Sigmoid colon (tissue), 4 donors: ENCODE results near the gene ATF6.

Experiments used
- EP300 ChIP-seq, 4 donors: sonication (generic); formaldehyde crosslinking; IDR thresholded peaks; one replicate each; pipeline ENCODE4 v1.6.1; 2017; ENCODE audit warnings: antibody characterized with exemption in 4 of 4
- POLR2A ChIP-seq, 2 donors: fragments of 450-650 bp; IDR thresholded peaks; one replicate each; pipeline ENCODE4 v1.6.1; 2016; ENCODE audit warnings: antibody characterized with exemption in 2 of 2, mild to moderate bottlenecking in 2 of 2, moderate library complexity in 2 of 2
- POLR2AphosphoS5 ChIP-seq, 4 donors: sonication (generic); formaldehyde crosslinking; IDR thresholded peaks; one replicate each; pipeline ENCODE4 v1.6.1; 2017; ENCODE audit warnings: antibody characterized with exemption in 4 of 4
- TF ChIP-seq, protein P1 (sequence below), 4 experiments: fragments of 450-650 bp in 3 of 4; fragments of 200-600 bp in 1 of 4; IDR thresholded peaks; one replicate each; pipeline ENCODE4 v1.5.1; 2016 to 2019; ENCODE audit warnings: antibody characterized with exemption in 4 of 4, mild to moderate bottlenecking in 3 of 4, moderate library complexity in 2 of 4

DNA sequence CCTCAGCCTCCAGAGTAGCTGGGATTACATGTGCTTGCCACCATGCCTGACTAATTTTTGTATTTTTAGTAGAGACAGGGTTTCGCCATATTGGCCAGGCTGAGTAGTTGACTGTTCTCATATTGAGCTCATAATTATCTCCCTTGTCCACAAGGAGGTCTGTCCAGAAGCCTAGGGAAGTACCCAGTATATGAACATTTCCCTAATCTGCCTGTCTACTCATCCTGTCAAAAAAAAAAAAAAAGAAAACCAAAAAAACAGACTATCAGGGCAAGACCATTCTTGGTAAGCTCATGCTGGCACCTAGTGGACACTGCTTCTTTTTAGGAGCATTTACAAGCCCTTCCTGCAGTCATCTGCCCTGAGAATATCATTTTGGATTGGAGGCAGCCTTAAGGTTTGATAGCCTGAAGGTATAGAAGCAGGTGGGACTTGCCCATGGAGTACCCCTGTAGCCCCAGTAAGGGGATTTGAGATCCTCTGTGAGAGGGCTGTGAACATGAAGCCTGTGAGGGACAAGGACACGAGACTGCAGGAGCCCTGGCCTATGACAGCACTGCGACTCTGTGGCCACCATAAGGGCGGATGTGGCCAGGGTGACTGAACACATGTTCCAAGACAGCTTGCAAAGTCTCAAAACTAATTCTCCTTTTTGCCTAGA is 27.4 kb upstream of the ATF6 start:
- TF ChIP-seq POLR2A (IDR thresholded peaks at IDR 0.05) (no peak), POLR2AphosphoS5 (IDR thresholded peaks at IDR 0.05) (no peak), EP300 (IDR thresholded peaks at IDR 0.05) (no peak)
- TF ChIP-seq, protein P1, sequence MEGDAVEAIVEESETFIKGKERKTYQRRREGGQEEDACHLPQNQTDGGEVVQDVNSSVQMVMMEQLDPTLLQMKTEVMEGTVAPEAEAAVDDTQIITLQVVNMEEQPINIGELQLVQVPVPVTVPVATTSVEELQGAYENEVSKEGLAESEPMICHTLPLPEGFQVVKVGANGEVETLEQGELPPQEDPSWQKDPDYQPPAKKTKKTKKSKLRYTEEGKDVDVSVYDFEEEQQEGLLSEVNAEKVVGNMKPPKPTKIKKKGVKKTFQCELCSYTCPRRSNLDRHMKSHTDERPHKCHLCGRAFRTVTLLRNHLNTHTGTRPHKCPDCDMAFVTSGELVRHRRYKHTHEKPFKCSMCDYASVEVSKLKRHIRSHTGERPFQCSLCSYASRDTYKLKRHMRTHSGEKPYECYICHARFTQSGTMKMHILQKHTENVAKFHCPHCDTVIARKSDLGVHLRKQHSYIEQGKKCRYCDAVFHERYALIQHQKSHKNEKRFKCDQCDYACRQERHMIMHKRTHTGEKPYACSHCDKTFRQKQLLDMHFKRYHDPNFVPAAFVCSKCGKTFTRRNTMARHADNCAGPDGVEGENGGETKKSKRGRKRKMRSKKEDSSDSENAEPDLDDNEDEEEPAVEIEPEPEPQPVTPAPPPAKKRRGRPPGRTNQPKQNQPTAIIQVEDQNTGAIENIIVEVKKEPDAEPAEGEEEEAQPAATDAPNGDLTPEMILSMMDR (IDR thresholded peaks at IDR 0.05), result no peak
